HUES64 (cell line): ENCODE measurements around the gene RAB10.
"Not testable (repeated sequence)": the region's sequence is repeated elsewhere in the genome, so short reads cannot be mapped to it uniquely, and the experiment has no call there.

Experiments
- H3K27ac ChIP-seq: 2 replicates; pipeline ENCODE4 v1.7.0; 2013; ENCODE audit warnings: low read depth, low read length, inconsistent platforms
- H3K27me3 ChIP-seq: 2 replicates; pipeline ENCODE4 v1.6.1; 2013; ENCODE audit warnings: mild to moderate bottlenecking, low read length; ENCODE audit not compliant: insufficient read depth
- H3K36me3 ChIP-seq: 2 replicates; pipeline ENCODE4 v1.6.1; 2013; ENCODE audit warnings: mild to moderate bottlenecking, low read length; ENCODE audit not compliant: insufficient read depth
- H3K4me1 ChIP-seq: 2 replicates; pipeline ENCODE4 v1.6.1; 2013; ENCODE audit warnings: mild to moderate bottlenecking, low read length, moderate library complexity; ENCODE audit not compliant: insufficient read depth
- H3K4me3 ChIP-seq: 2 replicates; pipeline ENCODE4 v1.5.1; 2013; ENCODE audit warnings: mild to moderate bottlenecking, low read length, moderate library complexity
- H3K9ac ChIP-seq: 2 replicates; pipeline ENCODE4 v1.6.1; 2013; ENCODE audit warnings: mild to moderate bottlenecking, low read depth, low read length
- H3K9me3 ChIP-seq: 2 replicates; pipeline ENCODE4 v1.6.1; 2013; ENCODE audit warnings: low read depth, low read length; ENCODE audit not compliant: insufficient read depth
- WGBS: fragments of 150-250, 120-280 bp; methylation state at CpG from one replicate; pipeline ENCODE4 v1.1.7; 2013; ENCODE audit warnings: missing lambda C conversion rate; 5-methylcytosine and 5-hydroxymethylcytosine counted together

The RAB10 gene

GRCh38 chr2:26103752-26104151, 69.9 kb downstream of the RAB10 start:
- no peaks in the 10 kb centered on the region for H3K27me3 ChIP-seq
- H3K36me3 ChIP-seq = peaks cover 63% of the 10 kb centered on the region
- 92% methylated on average over 4 of the region's 4 CpGs for WGBS
- H3K27ac ChIP-seq = no peak overlapping the region
- H3K9ac ChIP-seq = no peak overlapping the region
- H3K4me1 ChIP-seq = peaks cover 3% of the 10 kb centered on the region; the same call in 1 of the 2 replicates
- no peak overlapping the region for H3K4me3 ChIP-seq
- H3K9me3 ChIP-seq = peaks cover 10% of the 10 kb centered on the region; the same call in 1 of the 2 replicates

- 95% methylated on average over 5 of the region's 6 CpGs for WGBS
- peaks cover 65% of the 10 kb centered on the region for H3K36me3 ChIP-seq
- not testable (repeated sequence) for H3K4me1 ChIP-seq
Measured at GRCh38 chr2:26108701-26109100, 74.8 kb downstream of the RAB10 start.

GRCh38 chr2:26112201-26112600, 78.3 kb downstream of the RAB10 start:
- Histone ChIP-seq H3K4me1 (no peaks in the 10 kb centered on the region), H3K27ac (no peak overlapping the region), H3K36me3 (peaks cover 63% of the 10 kb centered on the region), H3K9me3 (no peaks in the 10 kb centered on the region), H3K9ac (no peak overlapping the region), H3K4me3 (no peak overlapping the region), H3K27me3 (no peaks in the 10 kb centered on the region)
- 100% methylated on average over 1 of the region's 1 CpG for WGBS

More at GRCh38 chr2:26108701-26109100, 74.8 kb downstream of the RAB10 start:
- H3K9ac ChIP-seq, H3K9me3 ChIP-seq, H3K27me3 ChIP-seq, H3K27ac ChIP-seq, H3K4me3 ChIP-seq: not testable (repeated sequence)

GRCh38 chr2:26114151-26114550, 80.3 kb downstream of the RAB10 start:
- Histone ChIP-seq H3K9ac (no peak overlapping the region), H3K36me3 (peaks cover 57% of the 10 kb centered on the region), H3K4me1 (no peaks in the 10 kb centered on the region), H3K4me3 (no peak overlapping the region), H3K9me3 (no peaks in the 10 kb centered on the region), H3K27me3 (no peaks in the 10 kb centered on the region), H3K27ac (no peak overlapping the region)
- 100% methylated on average over 1 of the region's 2 CpGs for WGBS

GRCh38 chr2:26118682-26119081, 84.8 kb downstream of the RAB10 start:
- 95% methylated on average over 4 of the region's 4 CpGs for WGBS
- no peaks in the 10 kb centered on the region for H3K27me3 ChIP-seq
- no peaks in the 10 kb centered on the region for H3K9me3 ChIP-seq
- H3K4me3 ChIP-seq = no peak overlapping the region
- H3K27ac ChIP-seq = no peak overlapping the region
- peaks cover 27% of the 10 kb centered on the region for H3K36me3 ChIP-seq
- no peaks in the 10 kb centered on the region for H3K4me1 ChIP-seq
- no peak overlapping the region for H3K9ac ChIP-seq

- H3K4me1 ChIP-seq = no peaks in the 10 kb centered on the region
- no peaks in the 10 kb centered on the region for H3K9me3 ChIP-seq
- no peak overlapping the region for H3K9ac ChIP-seq
- H3K36me3 ChIP-seq = peaks cover 19% of the 10 kb centered on the region
- 100% methylated on average over 1 of the region's 1 CpG for WGBS
- no peak overlapping the region for H3K4me3 ChIP-seq
- no peaks in the 10 kb centered on the region for H3K27me3 ChIP-seq
- H3K27ac ChIP-seq = no peak overlapping the region
Measured at GRCh38 chr2:26119521-26119920, 85.6 kb downstream of the RAB10 start.

- Histone ChIP-seq H3K27ac (no peak overlapping the region), H3K4me1 (peaks cover 10% of the 10 kb centered on the region; the same call in 1 of the 2 replicates), H3K36me3 (peaks cover 23% of the 10 kb centered on the region), H3K4me3 (no peak overlapping the region), H3K27me3 (no peaks in the 10 kb centered on the region), H3K9me3 (no peaks in the 10 kb centered on the region), H3K9ac (no peak overlapping the region)
- 90% methylated on average over 3 of the region's 3 CpGs for WGBS
Measured at GRCh38 chr2:26122630-26123029, 88.7 kb downstream of the RAB10 start.

GRCh38 chr2:26123426-26123825, 89.5 kb downstream of the RAB10 start:
- Histone ChIP-seq H3K9ac (no peak overlapping the region), H3K4me3 (no peak overlapping the region), H3K27ac (no peak overlapping the region), H3K4me1 (peaks cover 10% of the 10 kb centered on the region; the same call in 1 of the 2 replicates), H3K27me3 (no peaks in the 10 kb centered on the region), H3K9me3 (no peaks in the 10 kb centered on the region), H3K36me3 (peaks cover 30% of the 10 kb centered on the region)
- 95% methylated on average over 5 of the region's 5 CpGs for WGBS

GRCh38 chr2:26126074-26126473, 92.2 kb downstream of the RAB10 start:
- WGBS = 96% methylated on average over 3 of the region's 4 CpGs
- H3K36me3 ChIP-seq = peaks cover 53% of the 10 kb centered on the region
- H3K9ac ChIP-seq = no peak overlapping the region
- no peaks in the 10 kb centered on the region for H3K9me3 ChIP-seq
- H3K4me1 ChIP-seq = peaks cover 10% of the 10 kb centered on the region; the same call in 1 of the 2 replicates
- H3K27ac ChIP-seq = no peak overlapping the region
- H3K27me3 ChIP-seq = no peaks in the 10 kb centered on the region
- no peak overlapping the region for H3K4me3 ChIP-seq

GRCh38 chr2:26128176-26128575, 94.3 kb downstream of the RAB10 start:
- peaks cover 54% of the 10 kb centered on the region for H3K36me3 ChIP-seq
- H3K27me3 ChIP-seq = no peaks in the 10 kb centered on the region
- 88% methylated on average over 7 of the region's 8 CpGs for WGBS
- no peaks in the 10 kb centered on the region for H3K9me3 ChIP-seq
- H3K4me1 ChIP-seq = peaks cover 10% of the 10 kb centered on the region; the same call in 1 of the 2 replicates
- H3K27ac ChIP-seq = no peak overlapping the region
- no peak overlapping the region for H3K9ac ChIP-seq
- no peak overlapping the region for H3K4me3 ChIP-seq

- Histone ChIP-seq H3K36me3 (peaks cover 73% of the 10 kb centered on the region), H3K27ac (no peak overlapping the region), H3K27me3 (no peaks in the 10 kb centered on the region), H3K9me3 (no peaks in the 10 kb centered on the region), H3K4me1 (peaks cover 3% of the 10 kb centered on the region; the same call in 1 of the 2 replicates), H3K9ac (no peak overlapping the region), H3K4me3 (no peak overlapping the region)
- 98% methylated on average over 2 of the region's 3 CpGs for WGBS
Measured at GRCh38 chr2:26130763-26131162, 96.9 kb downstream of the RAB10 start.

- Histone ChIP-seq H3K36me3 (peaks cover 32% of the 10 kb centered on the region), H3K4me1 (no peaks in the 10 kb centered on the region), H3K9ac (no peak overlapping the region), H3K27ac (no peak overlapping the region), H3K27me3 (no peaks in the 10 kb centered on the region), H3K9me3 (no peaks in the 10 kb centered on the region), H3K4me3 (no peak overlapping the region)
- WGBS = 95% methylated on average over 3 of the region's 3 CpGs
Measured at GRCh38 chr2:26136451-26136850, 102.6 kb downstream of the RAB10 start.
